ENCODE results near the gene PMEPA1. TPM values are rescaled to one million over a fixed set of nuclear protein-coding genes. Genes with fewer than 3 reads are reported as not detected.
A peak's percentile ranks its signal among the peaks of the same experiment; 100 is the strongest.

PMEPA1 gene
- total RNA-seq, 1 donor from 2014 or later: 39.9 TPM

DNA sequence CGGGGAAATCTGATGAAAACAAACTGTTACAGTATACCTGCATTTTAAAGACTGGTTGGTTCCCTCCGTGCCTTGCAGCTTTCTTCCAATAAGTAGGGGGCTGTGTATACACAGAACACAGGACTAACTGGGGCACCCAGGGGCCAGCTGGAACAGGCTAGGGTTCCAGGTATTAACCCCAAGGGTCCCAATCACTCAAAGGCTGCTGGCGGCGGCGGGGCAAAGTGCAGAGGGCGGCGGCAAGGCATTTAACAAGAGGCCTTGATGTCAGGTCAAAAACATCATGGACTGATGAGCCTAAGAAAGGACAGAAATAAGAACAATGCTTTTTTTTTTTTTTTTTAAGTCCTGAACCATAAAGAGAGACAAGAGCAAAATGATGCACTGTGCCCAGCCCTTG lies 2.5 kb downstream of the PMEPA1 start:
- DNase-seq (ENCODE audit: low spot score in 2 of 2, unreplicated experiment in 2 of 2): no peak
- H3K4me1 Mint-ChIP-seq: peaks cover 34% of the 10 kb centered on the region
- TF ChIP-seq, protein P1, sequence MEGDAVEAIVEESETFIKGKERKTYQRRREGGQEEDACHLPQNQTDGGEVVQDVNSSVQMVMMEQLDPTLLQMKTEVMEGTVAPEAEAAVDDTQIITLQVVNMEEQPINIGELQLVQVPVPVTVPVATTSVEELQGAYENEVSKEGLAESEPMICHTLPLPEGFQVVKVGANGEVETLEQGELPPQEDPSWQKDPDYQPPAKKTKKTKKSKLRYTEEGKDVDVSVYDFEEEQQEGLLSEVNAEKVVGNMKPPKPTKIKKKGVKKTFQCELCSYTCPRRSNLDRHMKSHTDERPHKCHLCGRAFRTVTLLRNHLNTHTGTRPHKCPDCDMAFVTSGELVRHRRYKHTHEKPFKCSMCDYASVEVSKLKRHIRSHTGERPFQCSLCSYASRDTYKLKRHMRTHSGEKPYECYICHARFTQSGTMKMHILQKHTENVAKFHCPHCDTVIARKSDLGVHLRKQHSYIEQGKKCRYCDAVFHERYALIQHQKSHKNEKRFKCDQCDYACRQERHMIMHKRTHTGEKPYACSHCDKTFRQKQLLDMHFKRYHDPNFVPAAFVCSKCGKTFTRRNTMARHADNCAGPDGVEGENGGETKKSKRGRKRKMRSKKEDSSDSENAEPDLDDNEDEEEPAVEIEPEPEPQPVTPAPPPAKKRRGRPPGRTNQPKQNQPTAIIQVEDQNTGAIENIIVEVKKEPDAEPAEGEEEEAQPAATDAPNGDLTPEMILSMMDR (IDR thresholded peaks at IDR 0.05; ENCODE audit: unreplicated experiment): no peak
- no peaks in the 10 kb centered on the region for H3K9me3 Mint-ChIP-seq
- H3K4me3 Mint-ChIP-seq: peak overlapping the region; percentile 97
- peak overlapping the region; percentile 97 for H3K27ac Mint-ChIP-seq
- no peaks in the 10 kb centered on the region for H3K27me3 Mint-ChIP-seq (ENCODE audit: low read depth)
- H3K36me3 Mint-ChIP-seq: no peaks in the 10 kb centered on the region

DNA sequence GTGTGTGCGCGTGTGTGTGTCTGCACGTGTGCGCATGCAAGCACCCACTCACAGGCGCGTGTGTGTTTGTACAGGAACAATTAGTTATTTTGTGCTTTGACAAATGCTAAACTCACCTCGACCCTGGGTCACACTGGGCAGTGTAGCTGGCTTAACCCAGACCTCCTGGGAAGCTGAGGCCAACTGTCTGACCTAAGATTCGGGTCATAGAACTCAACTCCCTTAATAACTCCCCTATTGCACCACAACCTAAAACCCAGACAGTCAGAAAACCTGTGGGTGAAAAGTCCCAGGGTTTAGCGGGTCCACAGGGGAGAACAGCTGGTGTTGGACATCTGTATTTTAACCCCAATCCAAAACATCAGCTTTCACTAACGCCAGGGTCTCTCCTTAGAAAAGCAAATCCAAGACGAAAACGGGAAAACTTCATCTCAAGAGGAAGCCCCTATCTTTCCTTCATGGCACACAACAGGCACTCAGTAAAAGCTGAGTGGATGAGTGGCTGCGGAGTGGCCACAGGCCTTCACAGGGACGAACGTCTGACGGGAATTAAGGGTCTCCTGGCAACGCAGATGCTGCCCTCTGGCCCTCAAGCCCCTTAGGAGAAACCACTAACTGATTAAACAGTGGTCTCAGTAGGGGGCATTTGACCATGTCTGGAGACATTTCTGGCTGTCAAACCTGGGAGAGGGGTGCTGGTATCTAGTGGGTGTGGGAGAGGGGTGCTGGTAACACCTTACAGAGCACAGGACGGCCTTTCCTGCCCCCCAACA lies 4.5 kb downstream of the PMEPA1 start:
- DNase-seq (ENCODE audit: low spot score in 2 of 2, unreplicated experiment in 2 of 2): no peak
- Mint-ChIP-seq H3K9me3 (no peaks in the 10 kb centered on the region), H3K36me3 (no peaks in the 10 kb centered on the region), H3K4me1 (peaks cover 21% of the 10 kb centered on the region), H3K27ac (no peak overlapping the region), H3K27me3 (ENCODE audit: low read depth) (no peaks in the 10 kb centered on the region), H3K4me3 (no peak overlapping the region)
- TF ChIP-seq, protein P1 (IDR thresholded peaks at IDR 0.05; ENCODE audit: unreplicated experiment): no peak

DNA sequence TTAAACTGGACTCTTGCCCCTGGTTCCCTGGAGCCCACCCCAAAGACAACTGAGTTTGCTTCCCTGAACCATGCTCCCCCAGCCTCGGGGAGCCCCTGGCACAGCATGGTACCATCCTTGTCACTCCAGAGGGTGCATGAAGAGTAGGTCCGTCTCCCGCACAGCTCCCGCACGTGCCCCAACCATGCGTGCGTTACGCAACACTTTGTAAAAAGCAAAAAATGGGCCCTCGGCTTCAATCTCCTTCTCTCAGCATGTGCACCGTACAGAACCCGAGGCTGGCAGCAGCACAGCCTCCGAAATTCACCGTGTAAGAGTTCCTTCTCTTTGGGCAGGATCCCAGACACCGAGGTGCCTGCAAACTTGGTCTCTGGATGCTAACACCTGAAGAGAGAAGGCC lies 5.6 kb downstream of the PMEPA1 start:
- Mint-ChIP-seq H3K4me1 (peaks cover 21% of the 10 kb centered on the region), H3K4me3 (no peak overlapping the region), H3K9me3 (no peaks in the 10 kb centered on the region), H3K27me3 (ENCODE audit: low read depth) (no peaks in the 10 kb centered on the region), H3K27ac (no peak overlapping the region), H3K36me3 (no peaks in the 10 kb centered on the region)
- DNase-seq (ENCODE audit: low spot score in 2 of 2, unreplicated experiment in 2 of 2): no peak
- TF ChIP-seq, protein P1 (IDR thresholded peaks at IDR 0.05; ENCODE audit: unreplicated experiment): no peak

DNA sequence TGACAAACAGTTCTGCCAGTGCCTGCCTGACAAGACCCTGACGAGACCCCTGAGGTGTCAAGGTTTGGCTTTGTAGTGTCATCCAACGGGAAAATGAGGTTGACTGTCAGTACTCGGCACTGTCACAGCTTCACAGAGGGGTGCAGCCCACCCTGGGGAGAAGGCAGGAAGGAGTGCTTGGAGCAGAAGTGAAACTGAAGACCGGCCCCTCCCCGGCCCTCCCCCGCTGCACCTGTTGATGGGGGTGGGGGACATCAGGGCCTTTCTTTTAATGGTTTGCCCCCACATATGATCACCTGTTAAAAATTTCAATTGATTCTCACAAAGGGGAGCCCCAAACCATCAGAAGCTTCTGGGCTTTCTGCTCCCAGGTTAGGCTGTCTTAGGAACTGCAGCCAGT lies 6.8 kb downstream of the PMEPA1 start:
- Mint-ChIP-seq H3K9me3 (no peaks in the 10 kb centered on the region), H3K27me3 (ENCODE audit: low read depth) (no peaks in the 10 kb centered on the region)

DNA sequence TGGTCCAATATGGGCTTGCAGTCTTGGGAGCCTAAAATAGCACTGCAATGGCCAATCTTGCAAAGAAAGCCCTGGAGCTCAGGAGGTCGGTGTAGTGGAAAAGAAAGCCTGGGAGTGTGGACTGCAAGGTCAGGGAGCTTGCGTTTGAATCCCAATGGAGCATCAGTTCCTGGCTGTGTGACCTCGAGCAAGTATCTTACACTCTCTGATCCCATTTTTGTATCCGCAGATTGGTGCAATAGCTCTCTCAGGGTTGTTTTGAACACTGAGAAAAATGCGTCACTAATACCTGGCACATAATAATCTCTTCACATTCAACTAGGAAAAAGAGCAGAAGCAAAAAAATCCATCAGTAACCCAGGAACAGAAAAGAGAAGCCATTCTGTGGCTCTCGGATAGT lies 7.3 kb downstream of the PMEPA1 start:
- peaks cover 28% of the 10 kb centered on the region for H3K4me1 Mint-ChIP-seq
- H3K9me3 Mint-ChIP-seq: no peaks in the 10 kb centered on the region
- H3K27ac Mint-ChIP-seq: no peak overlapping the region
- TF ChIP-seq, protein P1 (IDR thresholded peaks at IDR 0.05; ENCODE audit: unreplicated experiment): no peak
- no peak overlapping the region for H3K4me3 Mint-ChIP-seq
- H3K27me3 Mint-ChIP-seq (ENCODE audit: low read depth): no peaks in the 10 kb centered on the region
- no peak for DNase-seq (ENCODE audit: low spot score in 2 of 2, unreplicated experiment in 2 of 2)
- no peaks in the 10 kb centered on the region for H3K36me3 Mint-ChIP-seq

More for the DNA sequence above, 6.8 kb downstream of the PMEPA1 start:
- H3K27ac Mint-ChIP-seq: no peak overlapping the region
- no peaks in the 10 kb centered on the region for H3K36me3 Mint-ChIP-seq
- TF ChIP-seq, protein P1 (IDR thresholded peaks at IDR 0.05; ENCODE audit: unreplicated experiment): no peak
- no peak for DNase-seq (ENCODE audit: low spot score in 2 of 2, unreplicated experiment in 2 of 2)
- H3K4me1 Mint-ChIP-seq: peaks cover 28% of the 10 kb centered on the region
- no peak overlapping the region for H3K4me3 Mint-ChIP-seq
